CMK (cell line): ENCODE measurements around the gene CSNK1D.

Source experiments
- DNase-seq: peaks from one replicate; pipeline ENCODE4 v3.0.0-alpha.2; 2010; ENCODE audit warnings: low read depth

The CSNK1D gene

GRCh38 chr17:82310877-82311276 is 37.4 kb upstream of the CSNK1D start:
- DNase-seq = no peak

GRCh38 chr17:82309656-82310570 is 36.4 kb upstream of the CSNK1D start:
- no peak for DNase-seq

- DNase-seq = peak; percentile 75
Observed at GRCh38 chr17:82305727-82306300, 32.3 kb upstream of the CSNK1D start.

- DNase-seq = no peak
Observed at GRCh38 chr17:82304826-82305726, 31.6 kb upstream of the CSNK1D start.

GRCh38 chr17:82303944-82304808 is 30.7 kb upstream of the CSNK1D start:
- DNase-seq = no peak

GRCh38 chr17:82302991-82303943 is 29.8 kb upstream of the CSNK1D start:
- DNase-seq = no peak

- DNase-seq = no peak
Observed at GRCh38 chr17:82302568-82302963, 29.1 kb upstream of the CSNK1D start.

- no peak for DNase-seq
Observed at GRCh38 chr17:82301916-82302567, 28.5 kb upstream of the CSNK1D start.

- no peak for DNase-seq
Observed at GRCh38 chr17:82301300-82301915, 27.9 kb upstream of the CSNK1D start.

GRCh38 chr17:82300707-82301270 is 27.3 kb upstream of the CSNK1D start:
- DNase-seq = no peak

- DNase-seq = no peak
Observed at GRCh38 chr17:82300228-82300627, 26.7 kb upstream of the CSNK1D start.

- DNase-seq = no peak
Observed at GRCh38 chr17:82299452-82299851, 26.0 kb upstream of the CSNK1D start.

- no peak for DNase-seq
Observed at GRCh38 chr17:82298538-82299421, 25.3 kb upstream of the CSNK1D start.

- peak; percentile 84 for DNase-seq
Observed at GRCh38 chr17:82297714-82298537, 24.4 kb upstream of the CSNK1D start.

GRCh38 chr17:82297280-82297713 is 23.8 kb upstream of the CSNK1D start:
- DNase-seq = no peak

GRCh38 chr17:82296511-82297279 is 23.2 kb upstream of the CSNK1D start:
- DNase-seq = no peak
